HG02938 (cell line): ENCODE measurements around the gene LCMT2.

ENCODE experiments used
- ATAC-seq: cut with Tn5 transposase; IDR thresholded peaks from one replicate; pipeline ENCODE4 v1.9.1; 2021; ENCODE audit warnings: mild to moderate bottlenecking, moderate library complexity; ENCODE audit not compliant: unreplicated experiment

Gene LCMT2

DNA sequence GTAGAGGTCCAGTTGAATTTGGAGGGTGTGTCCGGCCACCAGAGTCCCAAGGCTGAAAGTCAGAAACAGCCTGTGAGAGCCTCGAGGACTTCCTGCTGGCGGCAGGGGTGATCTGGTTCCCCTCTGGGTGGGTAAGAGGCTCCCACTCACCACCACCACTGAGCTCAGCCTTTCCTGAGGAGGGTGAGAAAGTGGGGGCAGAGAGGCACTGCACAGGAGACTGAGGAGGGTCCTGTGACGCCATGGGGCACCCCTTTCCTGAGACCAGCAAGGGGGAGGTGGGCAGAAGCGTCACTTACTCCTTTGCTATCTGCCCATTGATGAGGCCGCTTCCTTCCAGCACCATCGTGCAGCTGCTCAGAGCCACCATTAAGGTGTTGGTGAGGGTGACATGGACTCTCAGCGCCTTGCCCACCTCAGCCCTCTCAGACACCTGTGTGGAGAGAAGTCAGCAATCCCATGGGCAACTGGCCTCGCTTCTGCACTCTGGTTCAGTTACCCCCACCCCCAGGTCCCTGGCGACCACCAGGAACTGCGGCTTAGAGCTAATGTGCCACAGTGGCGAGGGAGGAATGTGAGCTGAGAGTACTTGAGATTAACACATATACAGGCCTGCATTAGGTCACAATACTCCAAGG is 53.7 kb downstream of the LCMT2 start:
- ATAC-seq, result no peak

DNA sequence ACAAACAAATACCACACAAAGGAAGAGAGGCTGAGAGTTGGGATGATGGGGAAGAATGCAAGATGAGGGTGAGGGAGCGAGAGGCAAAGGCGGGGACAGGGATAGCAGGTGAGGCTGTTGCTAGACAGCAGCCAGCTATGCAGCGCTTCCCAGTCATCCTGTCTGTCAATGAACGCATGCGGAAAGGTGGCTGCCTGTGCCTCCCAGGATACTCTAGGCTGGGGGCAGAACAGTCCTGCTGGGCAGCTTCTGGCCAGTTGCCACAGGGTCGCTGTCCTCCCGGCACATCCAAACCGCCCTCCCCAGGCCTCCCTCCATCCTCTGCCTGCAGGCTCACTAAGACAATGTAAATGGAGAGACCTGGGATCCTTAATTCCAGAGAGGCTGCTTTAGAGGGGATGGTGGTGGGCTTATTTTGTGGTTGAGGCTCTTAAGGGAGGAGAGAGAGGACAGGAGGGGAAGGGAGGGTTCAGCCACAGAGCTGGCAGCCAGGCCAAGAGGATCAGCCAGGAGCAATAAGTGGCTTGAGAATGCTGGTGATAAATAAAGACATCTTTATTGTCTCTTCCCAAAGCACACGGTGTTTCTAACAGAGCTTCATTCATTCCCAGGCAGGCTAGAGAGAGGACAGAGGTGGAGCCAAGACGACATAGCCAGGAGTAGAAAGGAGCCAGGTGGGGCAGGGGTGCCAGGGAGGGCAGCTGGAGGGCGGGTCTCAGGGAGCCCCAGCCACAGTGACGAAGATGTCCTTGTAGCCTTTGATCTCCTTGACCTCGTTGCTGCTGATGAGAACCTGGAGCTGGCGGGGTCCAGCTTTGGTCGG is 54.4 kb downstream of the LCMT2 start:
- ATAC-seq, result no peak

DNA sequence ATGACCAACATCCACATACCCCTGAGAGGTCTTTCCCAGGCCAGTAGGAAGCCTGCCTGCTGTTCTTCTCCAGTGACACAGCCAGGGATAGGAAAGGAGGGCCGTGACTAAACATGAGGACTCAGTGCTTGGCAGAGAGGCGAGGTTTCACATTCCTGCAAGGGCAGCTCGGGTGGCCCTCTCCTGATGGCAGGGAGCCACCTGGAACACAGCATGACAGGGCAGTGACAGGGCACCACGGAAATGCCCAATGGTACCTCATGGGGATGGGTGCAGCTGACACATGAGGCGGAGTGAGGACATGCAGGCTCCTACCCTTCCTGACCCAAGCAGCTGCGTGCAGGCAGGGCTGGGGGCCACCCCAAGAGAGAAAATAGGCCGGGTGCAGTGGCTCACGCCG is 56.2 kb downstream of the LCMT2 start:
- no peak for ATAC-seq
